A549 (cell line): ENCODE results near the gene GARIN1A. TPM values are rescaled to one million over a fixed set of nuclear protein-coding genes. Genes with fewer than 3 reads are reported as not detected.
"Not testable (repeated sequence)": the region's sequence is repeated elsewhere in the genome, so short reads cannot be mapped to it uniquely, and the experiment has no call there.

Experiments used
- ATAC-seq, 2 experiments: fragments of 200-7000 bp in 1 of 2; fragments of >200 bp in 1 of 2; cut with Nextera tagmentation in 1 of 2; cut with Tn5 transposase in 1 of 2; 3 replicates each; pipeline versions ENCODE4 v1.8.0 to v1.9.1; 2018 to 2020; ENCODE audit warnings: mild to moderate bottlenecking in 1 of 2, moderate library complexity in 1 of 2
- CTCF ChIA-PET: fragments of 300-600 bp; sonication (Branson Sonifier 250); formaldehyde crosslinking; extraction: SDS; loops from one replicate; lab custom pipeline; 2021; ENCODE audit warnings: antibody characterized with exemption, inconsistent platforms; lab: Yijun Ruan, JAX
- POLR2A ChIA-PET: fragments of 350-600 bp; formaldehyde crosslinking; extraction: SDS; loops from one replicate; lab custom pipeline; 2021; ENCODE audit warnings: antibody characterized with exemption, inconsistent platforms; lab: Yijun Ruan, JAX
- DNase-seq, 2 experiments: peaks; one replicate each; pipeline versions ENCODE4 v3.0.0 to v3.0.0-alpha.2; 2011 to 2016; ENCODE audit warnings: low read depth in 1 of 2, low spot score in 1 of 2
- FAIRE-seq: peaks from 2 replicates; lab custom pipeline; 2011; peaks lifted over from hg19 to GRCh38; lab: Jason Lieb, UNC
- H3K27ac ChIP-seq, 2 experiments: fragments of >200 bp; sonication (Bioruptor Twin); formaldehyde crosslinking; 3 replicates each; pipeline ENCODE4 v1.5.1; 2016 to 2017
- H3K4me1 ChIP-seq: fragments of >200 bp; sonication (Bioruptor Twin); formaldehyde crosslinking; 3 replicates; pipeline ENCODE4 v1.6.1; 2016
- H3K4me2 ChIP-seq: fragments of >200 bp; sonication (Bioruptor Twin); formaldehyde crosslinking; 3 replicates; pipeline ENCODE4 v1.6.1; 2016
- H3K4me3 ChIP-seq: fragments of >200 bp; sonication (Bioruptor Twin); formaldehyde crosslinking; 3 replicates; pipeline ENCODE4 v1.5.1; 2016
- H3K9me3 ChIP-seq: fragments of >200 bp; sonication (Bioruptor Twin); formaldehyde crosslinking; 3 replicates; pipeline ENCODE4 v1.6.1; 2016
- CBX2 ChIP-seq: fragments of 200-600 bp; sonication (generic); IDR thresholded peaks from 2 replicates; pipeline ENCODE4 v1.6.1; 2016; ENCODE audit warnings: low read depth, mild to moderate bottlenecking, borderline replicate concordance
- CHD2 ChIP-seq: fragments of 150-350 bp; IDR thresholded peaks from 2 replicates; pipeline ENCODE4 v1.6.1; 2014; ENCODE audit warnings: low read length; ENCODE audit not compliant: partially characterized antibody
- CHD4 ChIP-seq: fragments of 200-600 bp; sonication (generic); IDR thresholded peaks from 2 replicates; pipeline ENCODE4 v1.6.1; 2016; ENCODE audit warnings: antibody characterized with exemption, mild to moderate bottlenecking, borderline replicate concordance
- CTCF ChIP-seq: fragments of >200 bp; sonication (Bioruptor Twin); formaldehyde crosslinking; IDR thresholded peaks from 3 replicates; pipeline ENCODE4 v1.5.1; 2016
- EHF ChIP-seq: fragments of 250-450 bp; sonication (Bioruptor Pico); IDR thresholded peaks from 2 replicates; pipeline ENCODE4 v1.5.0; 2020; ENCODE audit warnings: mild to moderate bottlenecking
- ELK1 ChIP-seq: fragments of 150-350 bp; IDR thresholded peaks from 2 replicates; pipeline ENCODE4 v1.6.1; 2014; ENCODE audit warnings: low read depth, mild to moderate bottlenecking, low read length
- EP300 ChIP-seq, 2 experiments: fragments of >200 bp; sonication (Bioruptor Twin); formaldehyde crosslinking; IDR thresholded peaks; 2 replicates in 1 of 2; 3 replicates in 1 of 2; pipeline ENCODE4 v1.6.1; 2016 to 2017
- ESRRA ChIP-seq: fragments of 150-350 bp; IDR thresholded peaks from 2 replicates; pipeline ENCODE4 v1.6.1; 2014; ENCODE audit warnings: mild to moderate bottlenecking, low read length, borderline replicate concordance
- FOXS1 ChIP-seq: fragments of 250-450 bp; sonication (Bioruptor Pico); IDR thresholded peaks from 2 replicates; pipeline ENCODE4 v1.5.0; 2020; ENCODE audit warnings: mild to moderate bottlenecking, moderate library complexity
- GATA3 ChIP-seq: IDR thresholded peaks from 2 replicates; pipeline ENCODE4 v1.6.1; 2012; ENCODE audit warnings: borderline replicate concordance
- HEYL ChIP-seq: fragments of 250-450 bp; sonication (Bioruptor Pico); IDR thresholded peaks from 2 replicates; pipeline ENCODE4 v1.8.0; 2021; ENCODE audit warnings: mild to moderate bottlenecking, moderate library complexity
- JUN ChIP-seq, 2 experiments: fragments of >200 bp; sonication (Bioruptor Twin); formaldehyde crosslinking; IDR thresholded peaks; 2 replicates in 1 of 2; 3 replicates in 1 of 2; pipeline ENCODE4 v1.6.1; 2016 to 2017
- JUNB ChIP-seq: fragments of >200 bp; sonication (Bioruptor Twin); formaldehyde crosslinking; IDR thresholded peaks from 2 replicates; pipeline ENCODE4 v1.6.1; 2016
- KDM5A ChIP-seq: fragments of 200-600 bp; sonication (generic); IDR thresholded peaks from 2 replicates; pipeline ENCODE4 v1.6.1; 2016; ENCODE audit warnings: antibody characterized with exemption, mild to moderate bottlenecking
- MAFK ChIP-seq: fragments of 450-650 bp; IDR thresholded peaks from 2 replicates; pipeline ENCODE4 v1.6.1; 2014; ENCODE audit not compliant: partially characterized antibody
- MAZ ChIP-seq: fragments of 150-350 bp; IDR thresholded peaks from 2 replicates; pipeline ENCODE4 v1.6.1; 2014; ENCODE audit warnings: antibody characterized with exemption, low read depth, low read length, borderline replicate concordance
- PBX3 ChIP-seq: IDR thresholded peaks from 2 replicates; pipeline ENCODE4 v1.6.1; 2012
- REST ChIP-seq: fragments of 200-600 bp; sonication (generic); IDR thresholded peaks from 2 replicates; pipeline ENCODE4 v1.6.1; 2016; ENCODE audit warnings: antibody characterized with exemption, mild to moderate bottlenecking, moderate library complexity
- RFX5 ChIP-seq: fragments of 450-650 bp; IDR thresholded peaks from 2 replicates; pipeline ENCODE4 v1.7.1; 2014; ENCODE audit warnings: antibody characterized with exemption, mild to moderate bottlenecking, moderate library complexity
- ZNF302 ChIP-seq: fragments of 250-450 bp; sonication (Bioruptor Pico); IDR thresholded peaks from 2 replicates; pipeline ENCODE4 v1.9.0; 2021; ENCODE audit warnings: inconsistent platforms, mild to moderate bottlenecking, moderate library complexity
- WGBS: methylation state at CpG from one replicate; pipeline ENCODE4 v1.1.6; 2017; ENCODE audit errors: missing lambda C conversion rate; 5-methylcytosine and 5-hydroxymethylcytosine counted together
- polyA plus RNA-seq, 4 experiments: library from polyadenylated mRNA; depleted of rRNA in 3 of 4; stranded (reverse); fragments of >200 nt; fragmentation: RNase III in 1 of 4; extraction: RNeasy Plus Mini Kit Qiagen cat#74134 plus additional on column Dnase treatment in 1 of 4; gene quantifications; 2 replicates in 3 of 4; 3 replicates in 1 of 4; pipeline ENCODE4 v1.2.3, GENCODE V29; 2011 to 2017

The GARIN1A gene
- polyA plus RNA-seq, 2 of the 4 experiments (the other 2 are of a cell fraction) = 0.30 to 0.37 TPM

- no peak for FAIRE-seq
- ChIA-PET CTCF (interaction anchor here (0.6 to 2.4 kb wide), 3 partner anchors 9 to 516 kb away, joined by 3 to 8 read pairs (median 4); partner anchors contain the start of gene GARIN1A), POLR2A (no interaction called here)
- no peak overlapping the region for H3K4me2 ChIP-seq
- WGBS = 63% methylated on average over 3 of the region's 3 CpGs
- no peak for ATAC-seq
- no peak for TF ChIP-seq ZNF302 (CRISPR knock-in tag)
- no peak for TF ChIP-seq ELK1
- TF ChIP-seq CHD4 = no peak
- TF ChIP-seq MAZ = no peak
- no peak for TF ChIP-seq ESRRA
- no peak for DNase-seq
- H3K27ac ChIP-seq = no peak overlapping the region
- H3K4me3 ChIP-seq = no peak overlapping the region
- no peaks in the 10 kb centered on the region for H3K9me3 ChIP-seq
- H3K4me1 ChIP-seq = no peaks in the 10 kb centered on the region
Measured at GRCh38 chr7:128681794-128682537, 9.9 kb downstream of the GARIN1A start.

GRCh38 chr7:128683270-128683669 lies 11.2 kb downstream of the GARIN1A start:
- H3K27ac ChIP-seq, H3K9me3 ChIP-seq, H3K4me3 ChIP-seq, H3K4me1 ChIP-seq, POLR2A ChIA-PET, FAIRE-seq, H3K4me2 ChIP-seq, ATAC-seq, DNase-seq: not testable (repeated sequence)
- WGBS = 90% methylated on average over 1 of the region's 1 CpG
- CTCF ChIA-PET = interaction anchor here (0.7 to 1.3 kb wide), 2 partner anchors 11 to 197 kb away, joined by 3 to 4 read pairs; partner anchors contain the start of gene GARIN1A

- H3K9me3 ChIP-seq, DNase-seq, ATAC-seq, H3K4me1 ChIP-seq, FAIRE-seq, H3K4me3 ChIP-seq, H3K4me2 ChIP-seq, H3K27ac ChIP-seq, POLR2A ChIA-PET: not testable (repeated sequence)
- CTCF ChIA-PET = interaction anchor here (0.7 kb wide), 1 partner anchor 11 kb away, joined by 3 read pairs; the partner anchor contains the start of gene GARIN1A
- WGBS = 39% methylated on average over 4 of the region's 4 CpGs
Measured at GRCh38 chr7:128683738-128684137, 11.6 kb downstream of the GARIN1A start.

GRCh38 chr7:128687131-128687530 lies 15.0 kb downstream of the GARIN1A start:
- WGBS = 71% methylated on average over 3 of the region's 3 CpGs
- FAIRE-seq (no peak), DNase-seq (no peak), ATAC-seq (no peak)
- Histone ChIP-seq H3K4me3 (no peak overlapping the region), H3K4me2 (no peak overlapping the region), H3K27ac (no peak overlapping the region), H3K4me1 (no peaks in the 10 kb centered on the region), H3K9me3 (no peaks in the 10 kb centered on the region)
- POLR2A ChIA-PET = no interaction called here
- TF ChIP-seq MAFK (no peak), GATA3 (no peak), MAZ (no peak), EHF (CRISPR knock-in tag) (no peak), CTCF (no peak), CBX2 (no peak), JUNB (no peak), REST (no peak), KDM5A (no peak), HEYL (no peak), JUN (IDR thresholded peaks at IDR 0.05) (no peak), FOXS1 (CRISPR knock-in tag) (no peak), CHD2 (no peak), RFX5 (no peak), PBX3 (no peak), EP300 (IDR thresholded peaks at IDR 0.05) (no peak)
- CTCF ChIA-PET = interaction anchor here (1.4 kb wide), 1 partner anchor 15 kb away, joined by 3 read pairs; the partner anchor contains the start of gene GARIN1A
